SK-N-SH (cell line): ENCODE measurements around the gene TMEM214. TPM values are rescaled to one million over a fixed set of nuclear protein-coding genes. Genes with fewer than 3 reads are reported as not detected.

Experiments
- CTCF ChIA-PET: fragments of 300-600, 350-600 bp; formaldehyde crosslinking; extraction: SDS; loops from one replicate; lab custom pipeline; 2021; lab: Yijun Ruan, JAX
- POLR2A ChIA-PET: fragments of 350-600 bp; sonication (Branson Sonifier 250); formaldehyde crosslinking; extraction: SDS; loops from one replicate; lab custom pipeline; 2020; ENCODE audit warnings: antibody characterized with exemption, inconsistent platforms; lab: Yijun Ruan, JAX
- DNase-seq: peaks from one replicate; pipeline ENCODE4 v3.0.0; 2012
- H2AFZ ChIP-seq: fragments of 200-600 bp; sonication (generic); 2 replicates; pipeline ENCODE4 v1.8.1; 2016; ENCODE audit warnings: antibody characterized with exemption, mild to moderate bottlenecking, low read depth
- H3F3A ChIP-seq: fragments of 200-600 bp; sonication (generic); replicated peaks from 2 replicates; pipeline ENCODE3; 2016; ENCODE audit warnings: antibody characterized with exemption, mild to moderate bottlenecking; ENCODE audit not compliant: insufficient read depth
- H3K27ac ChIP-seq, 2 experiments: fragments of 200-500 bp in 1 of 2; fragments of 200-600 bp in 1 of 2; sonication (Bioruptor generic) in 1 of 2; sonication (generic), shearing (Covaris generic) in 1 of 2; 2 replicates each; pipeline versions ENCODE4 v1.5.1 to v1.6.1; 2014 to 2016; ENCODE audit warnings: low read depth in 2 of 2, inconsistent platforms in 1 of 2, low read length in 1 of 2, mild to moderate bottlenecking in 1 of 2, mixed read lengths in 1 of 2
- H3K27me3 ChIP-seq: fragments of 200-600 bp; sonication (generic), shearing (Covaris generic); 2 replicates; pipeline ENCODE4 v1.6.1; 2016; ENCODE audit warnings: mixed run types; ENCODE audit not compliant: insufficient read depth
- H3K36me3 ChIP-seq, 2 experiments: fragments of 200-500 bp in 1 of 2; fragments of 200-600 bp in 1 of 2; sonication (Bioruptor generic) in 1 of 2; sonication (generic) in 1 of 2; replicated peaks in 1 of 2; 2 replicates each; pipeline versions ENCODE3 to v1.5.1; 2014 to 2016; ENCODE audit warnings: low read length in 1 of 2, mild to moderate bottlenecking in 1 of 2; ENCODE audit not compliant: insufficient read depth in 2 of 2, control insufficient read depth in 1 of 2
- H3K4me1 ChIP-seq, 2 experiments: fragments of 200-500 bp in 1 of 2; fragments of 200-600 bp in 1 of 2; sonication (Bioruptor generic) in 1 of 2; sonication (generic), shearing (Covaris generic) in 1 of 2; 2 replicates each; pipeline versions ENCODE4 v1.5.1 to v1.6.1; 2014 to 2016; ENCODE audit warnings: low read depth in 1 of 2, low read length in 1 of 2, mixed run types in 1 of 2; ENCODE audit not compliant: insufficient read depth in 2 of 2, control insufficient read depth in 1 of 2
- H3K4me2 ChIP-seq: fragments of 200-600 bp; sonication (generic), shearing (Covaris generic); 2 replicates; pipeline ENCODE4 v1.6.1; 2017; ENCODE audit warnings: mixed run types
- H3K4me3 ChIP-seq, 2 experiments: fragments of 200-500 bp in 1 of 2; fragments of 200-600 bp in 1 of 2; sonication (Bioruptor generic) in 1 of 2; sonication (generic), shearing (Covaris generic) in 1 of 2; 2 replicates each; pipeline versions ENCODE4 v1.5.1 to v1.8.1; 2014 to 2016; ENCODE audit warnings: low read depth in 2 of 2, inconsistent platforms in 1 of 2, low read length in 1 of 2, mild to moderate bottlenecking in 1 of 2, mixed read lengths in 1 of 2, moderate library complexity in 1 of 2
- H3K79me2 ChIP-seq: fragments of 200-600 bp; sonication (generic); 2 replicates; pipeline ENCODE4 v1.8.1; 2017; ENCODE audit warnings: mild to moderate bottlenecking; ENCODE audit not compliant: insufficient read depth
- H3K9ac ChIP-seq: fragments of 200-600 bp; sonication (generic); 2 replicates; pipeline ENCODE4 v1.6.1; 2017; ENCODE audit warnings: mixed run types
- H3K9me2 ChIP-seq: fragments of 200-600 bp; sonication (generic); 2 replicates; pipeline ENCODE4 v1.6.1; 2017; ENCODE audit warnings: mixed run types
- H3K9me3 ChIP-seq: fragments of 200-600 bp; sonication (generic); 2 replicates; pipeline ENCODE4 v1.6.1; 2017; ENCODE audit warnings: mixed run types, mild to moderate bottlenecking, moderate library complexity
- H4K20me1 ChIP-seq: fragments of 200-600 bp; sonication (generic); 2 replicates; pipeline ENCODE4 v1.6.1; 2017; ENCODE audit warnings: mild to moderate bottlenecking, mixed run types; ENCODE audit not compliant: insufficient read depth
- CHD2 ChIP-seq: fragments of 150-350 bp; IDR thresholded peaks from 2 replicates; pipeline ENCODE4 v1.6.1; 2018; ENCODE audit warnings: low read length; ENCODE audit not compliant: partially characterized antibody
- EP300 ChIP-seq, 2 experiments: IDR thresholded peaks; 2 replicates each; pipeline versions ENCODE4 v1.4.0 to v1.6.1; 2012; ENCODE audit warnings: borderline replicate concordance in 1 of 2, low read depth in 1 of 2, low read length in 1 of 2
- FOSL2 ChIP-seq: IDR thresholded peaks from 2 replicates; pipeline ENCODE4 v1.4.0; 2012; ENCODE audit warnings: low read depth, mild to moderate bottlenecking, moderate library complexity, borderline replicate concordance
- GABPA ChIP-seq: IDR thresholded peaks from 2 replicates; pipeline ENCODE4 v1.4.0; 2012; ENCODE audit warnings: low read depth, mild to moderate bottlenecking
- IRF3 ChIP-seq: fragments of 150-350 bp; IDR thresholded peaks from 2 replicates; pipeline ENCODE4 v1.6.1; 2016; ENCODE audit warnings: mild to moderate bottlenecking, low read depth, low read length
- MXI1 ChIP-seq: IDR thresholded peaks from 2 replicates; pipeline ENCODE4 v1.6.1; 2012; ENCODE audit warnings: mild to moderate bottlenecking, low read depth, low read length, improper control_type of control experiment
- RAD21 ChIP-seq: IDR thresholded peaks from 2 replicates; pipeline ENCODE4 v1.6.1; 2012; ENCODE audit warnings: mild to moderate bottlenecking, low read length
- RCOR1 ChIP-seq: fragments of 150-350 bp; IDR thresholded peaks from 2 replicates; pipeline ENCODE4 v1.6.1; 2017; ENCODE audit warnings: antibody characterized with exemption, low read length
- SIN3A ChIP-seq: IDR thresholded peaks from 2 replicates; pipeline ENCODE4 v1.6.1; 2012; ENCODE audit warnings: low read depth, mild to moderate bottlenecking, low read length, moderate library complexity, borderline replicate concordance
- TCF12 ChIP-seq: IDR thresholded peaks from 2 replicates; pipeline ENCODE4 v1.4.0; 2012
- TEAD4 ChIP-seq: IDR thresholded peaks from 2 replicates; pipeline ENCODE4 v1.4.0; 2012; ENCODE audit warnings: mild to moderate bottlenecking, borderline replicate concordance; ENCODE audit not compliant: insufficient read depth
- WGBS: methylation state at CpG from one replicate; pipeline ENCODE4 v1.1.6; 2017; ENCODE audit warnings: low lambda C conversion rate; 5-methylcytosine and 5-hydroxymethylcytosine counted together
- polyA plus RNA-seq, 3 experiments: library from polyadenylated mRNA; depleted of rRNA; stranded (reverse); fragments of >200 nt; gene quantifications; 2 replicates each; pipeline ENCODE4 v1.2.3, GENCODE V29; 2012
- TF ChIP-seq, protein P1 (sequence below): fragments of 150-350 bp; IDR thresholded peaks from 2 replicates; pipeline ENCODE4 v1.6.1; 2017; ENCODE audit warnings: antibody characterized with exemption, low read length, low read depth, borderline replicate concordance
- TF ChIP-seq, protein P2 (sequence below): IDR thresholded peaks from 2 replicates; pipeline ENCODE4 v1.6.1; 2012; ENCODE audit warnings: mild to moderate bottlenecking, low read depth, low read length, moderate library complexity
- TF ChIP-seq, protein P3 (sequence below): IDR thresholded peaks from 2 replicates; pipeline ENCODE4 v1.4.0; 2012; ENCODE audit warnings: low read depth, borderline replicate concordance

The TMEM214 gene
- polyA plus RNA-seq, 1 of the 3 experiments (the other 2 are of a cell fraction), result 69.4 TPM

DNA sequence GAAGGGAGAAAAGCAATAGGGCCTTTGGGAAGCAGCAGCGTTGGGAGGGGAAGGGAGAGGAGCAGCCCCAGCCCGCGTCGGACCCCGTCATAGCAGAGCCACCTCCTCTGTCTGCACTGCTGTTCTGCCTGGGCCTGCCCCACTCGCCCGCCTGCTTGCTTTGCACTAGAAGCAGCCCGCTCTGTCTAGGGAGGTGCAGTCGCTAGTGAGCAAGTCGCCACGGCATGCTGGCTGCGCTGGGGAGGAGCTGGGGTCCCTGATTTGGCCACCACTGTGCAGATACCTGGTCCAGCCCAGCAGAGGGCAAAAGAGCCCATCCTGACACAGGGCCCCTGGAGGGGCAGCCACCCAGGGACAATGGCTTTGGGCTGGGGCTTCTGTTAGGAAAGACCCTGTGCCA, 8.0 kb upstream of the TMEM214 start:
- Histone ChIP-seq H3K9ac (no peak overlapping the region), H3K9me2 (no peaks in the 10 kb centered on the region), H3K9me3 (no peaks in the 10 kb centered on the region), H3F3A (no peaks in the 10 kb centered on the region), H3K4me2 (no peak overlapping the region), H4K20me1 (no peaks in the 10 kb centered on the region), H3K4me3 (no peak overlapping the region), H3K79me2 (no peaks in the 10 kb centered on the region; the same call in 1 of the 2 replicates), H2AFZ (no peak overlapping the region), H3K4me1 (peaks cover 0 to 8% of the 10 kb centered on the region in 2 experiments; a peak in 1 of 4 replicates), H3K36me3 (peaks cover 0 to 48% of the 10 kb centered on the region in 2 experiments), H3K27me3 (no peaks in the 10 kb centered on the region), H3K27ac (no peak overlapping the region)
- CTCF ChIA-PET, result interaction anchor here (1.0 to 33.3 kb wide), 8 partner anchors 8 to 179 kb away, joined by 3 to 1017 read pairs (median 7); partner anchors contain the start of gene MAPRE3
- DNase-seq, result peak; percentile 59
- POLR2A ChIA-PET, result no interaction called here
- TF ChIP-seq SIN3A, result no peak
- TF ChIP-seq RCOR1, result no peak
- no peak for TF ChIP-seq TCF12
- no peak for TF ChIP-seq TEAD4
- TF ChIP-seq RAD21, result peak; percentile 25; the same call in 1 of the 2 replicates
- no peak for TF ChIP-seq FOSL2
- TF ChIP-seq, protein P1, sequence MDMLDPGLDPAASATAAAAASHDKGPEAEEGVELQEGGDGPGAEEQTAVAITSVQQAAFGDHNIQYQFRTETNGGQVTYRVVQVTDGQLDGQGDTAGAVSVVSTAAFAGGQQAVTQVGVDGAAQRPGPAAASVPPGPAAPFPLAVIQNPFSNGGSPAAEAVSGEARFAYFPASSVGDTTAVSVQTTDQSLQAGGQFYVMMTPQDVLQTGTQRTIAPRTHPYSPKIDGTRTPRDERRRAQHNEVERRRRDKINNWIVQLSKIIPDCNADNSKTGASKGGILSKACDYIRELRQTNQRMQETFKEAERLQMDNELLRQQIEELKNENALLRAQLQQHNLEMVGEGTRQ, result no peak
- no peak for TF ChIP-seq MXI1
- WGBS, result 96% methylated on average over 12 of the region's 12 CpGs

DNA sequence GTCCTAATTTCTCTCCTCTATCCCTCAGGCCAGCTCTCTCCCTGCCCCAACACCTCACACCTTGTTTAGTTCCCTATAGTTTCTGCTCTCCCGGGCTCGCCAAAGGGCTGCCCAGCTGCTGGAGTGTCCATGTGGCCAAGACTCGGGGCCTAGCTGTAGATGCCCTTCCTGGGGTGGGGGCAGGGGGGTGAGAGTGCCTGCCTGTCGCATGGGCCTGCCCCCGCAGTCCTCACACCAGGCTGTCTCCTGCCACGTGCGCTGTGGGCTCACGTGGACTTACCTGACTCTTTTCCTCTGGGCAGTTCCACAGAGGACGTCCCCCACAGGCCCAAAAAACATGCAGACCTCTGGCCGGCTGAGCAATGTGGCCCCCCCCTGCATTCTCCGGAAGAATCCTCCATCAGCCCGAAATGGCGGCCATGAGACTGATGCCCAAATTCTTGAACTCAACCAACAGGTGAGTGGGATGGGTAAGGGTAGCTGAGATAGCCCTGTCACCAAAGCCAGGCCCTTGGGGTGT, 7.4 kb upstream of the TMEM214 start:
- no peaks in the 10 kb centered on the region for H3K9me3 ChIP-seq
- no peak overlapping the region for H3K4me3 ChIP-seq
- H3K27ac ChIP-seq, result no peak overlapping the region
- CTCF ChIA-PET, result interaction anchor here (1.0 to 33.3 kb wide), 9 partner anchors 8 to 179 kb away, joined by 3 to 1017 read pairs (median 5); partner anchors contain the start of gene MAPRE3
- peaks cover 0 to 49% of the 10 kb centered on the region in 2 experiments for H3K36me3 ChIP-seq
- H3F3A ChIP-seq, result no peaks in the 10 kb centered on the region
- no peaks in the 10 kb centered on the region for H4K20me1 ChIP-seq
- H3K79me2 ChIP-seq, result no peaks in the 10 kb centered on the region; the same call in 1 of the 2 replicates
- no peak overlapping the region for H3K4me2 ChIP-seq
- DNase-seq, result no peak
- no peaks in the 10 kb centered on the region for H3K27me3 ChIP-seq
- TF ChIP-seq EP300 (IDR thresholded peaks at IDR 0.05; ENCODE audit: borderline replicate concordance in 1 of 2, low read depth in 1 of 2, low read length in 1 of 2), result no peak
- TF ChIP-seq, protein P2, sequence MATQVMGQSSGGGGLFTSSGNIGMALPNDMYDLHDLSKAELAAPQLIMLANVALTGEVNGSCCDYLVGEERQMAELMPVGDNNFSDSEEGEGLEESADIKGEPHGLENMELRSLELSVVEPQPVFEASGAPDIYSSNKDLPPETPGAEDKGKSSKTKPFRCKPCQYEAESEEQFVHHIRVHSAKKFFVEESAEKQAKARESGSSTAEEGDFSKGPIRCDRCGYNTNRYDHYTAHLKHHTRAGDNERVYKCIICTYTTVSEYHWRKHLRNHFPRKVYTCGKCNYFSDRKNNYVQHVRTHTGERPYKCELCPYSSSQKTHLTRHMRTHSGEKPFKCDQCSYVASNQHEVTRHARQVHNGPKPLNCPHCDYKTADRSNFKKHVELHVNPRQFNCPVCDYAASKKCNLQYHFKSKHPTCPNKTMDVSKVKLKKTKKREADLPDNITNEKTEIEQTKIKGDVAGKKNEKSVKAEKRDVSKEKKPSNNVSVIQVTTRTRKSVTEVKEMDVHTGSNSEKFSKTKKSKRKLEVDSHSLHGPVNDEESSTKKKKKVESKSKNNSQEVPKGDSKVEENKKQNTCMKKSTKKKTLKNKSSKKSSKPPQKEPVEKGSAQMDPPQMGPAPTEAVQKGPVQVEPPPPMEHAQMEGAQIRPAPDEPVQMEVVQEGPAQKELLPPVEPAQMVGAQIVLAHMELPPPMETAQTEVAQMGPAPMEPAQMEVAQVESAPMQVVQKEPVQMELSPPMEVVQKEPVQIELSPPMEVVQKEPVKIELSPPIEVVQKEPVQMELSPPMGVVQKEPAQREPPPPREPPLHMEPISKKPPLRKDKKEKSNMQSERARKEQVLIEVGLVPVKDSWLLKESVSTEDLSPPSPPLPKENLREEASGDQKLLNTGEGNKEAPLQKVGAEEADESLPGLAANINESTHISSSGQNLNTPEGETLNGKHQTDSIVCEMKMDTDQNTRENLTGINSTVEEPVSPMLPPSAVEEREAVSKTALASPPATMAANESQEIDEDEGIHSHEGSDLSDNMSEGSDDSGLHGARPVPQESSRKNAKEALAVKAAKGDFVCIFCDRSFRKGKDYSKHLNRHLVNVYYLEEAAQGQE, result no peak
- no peak for TF ChIP-seq IRF3
- no peak for TF ChIP-seq CHD2
- TF ChIP-seq GABPA, result no peak
- TF ChIP-seq, protein P3, sequence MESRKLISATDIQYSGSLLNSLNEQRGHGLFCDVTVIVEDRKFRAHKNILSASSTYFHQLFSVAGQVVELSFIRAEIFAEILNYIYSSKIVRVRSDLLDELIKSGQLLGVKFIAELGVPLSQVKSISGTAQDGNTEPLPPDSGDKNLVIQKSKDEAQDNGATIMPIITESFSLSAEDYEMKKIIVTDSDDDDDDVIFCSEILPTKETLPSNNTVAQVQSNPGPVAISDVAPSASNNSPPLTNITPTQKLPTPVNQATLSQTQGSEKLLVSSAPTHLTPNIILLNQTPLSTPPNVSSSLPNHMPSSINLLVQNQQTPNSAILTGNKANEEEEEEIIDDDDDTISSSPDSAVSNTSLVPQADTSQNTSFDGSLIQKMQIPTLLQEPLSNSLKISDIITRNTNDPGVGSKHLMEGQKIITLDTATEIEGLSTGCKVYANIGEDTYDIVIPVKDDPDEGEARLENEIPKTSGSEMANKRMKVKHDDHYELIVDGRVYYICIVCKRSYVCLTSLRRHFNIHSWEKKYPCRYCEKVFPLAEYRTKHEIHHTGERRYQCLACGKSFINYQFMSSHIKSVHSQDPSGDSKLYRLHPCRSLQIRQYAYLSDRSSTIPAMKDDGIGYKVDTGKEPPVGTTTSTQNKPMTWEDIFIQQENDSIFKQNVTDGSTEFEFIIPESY, result no peak
- no peak overlapping the region for H2AFZ ChIP-seq
- POLR2A ChIA-PET, result no interaction called here
- WGBS, result 91% methylated on average over 12 of the region's 13 CpGs
- H3K9ac ChIP-seq, result no peak overlapping the region
- H3K4me1 ChIP-seq, result peaks cover 0 to 4% of the 10 kb centered on the region in 2 experiments; a peak in 1 of 4 replicates
- H3K9me2 ChIP-seq, result no peaks in the 10 kb centered on the region
